Measurements from ENCODE around the gene CPED1. TPM values are rescaled to one million over a fixed set of nuclear protein-coding genes. Genes with fewer than 3 reads are reported as not detected.
A peak's percentile ranks its signal among the peaks of the same experiment; 100 is the strongest.
"Not testable (repeated sequence)": the region's sequence is repeated elsewhere in the genome, so short reads cannot be mapped to it uniquely, and the experiment has no call there.

CPED1 gene
- total RNA-seq, 1 donor from 2014 or later: 0.26 TPM

DNA sequence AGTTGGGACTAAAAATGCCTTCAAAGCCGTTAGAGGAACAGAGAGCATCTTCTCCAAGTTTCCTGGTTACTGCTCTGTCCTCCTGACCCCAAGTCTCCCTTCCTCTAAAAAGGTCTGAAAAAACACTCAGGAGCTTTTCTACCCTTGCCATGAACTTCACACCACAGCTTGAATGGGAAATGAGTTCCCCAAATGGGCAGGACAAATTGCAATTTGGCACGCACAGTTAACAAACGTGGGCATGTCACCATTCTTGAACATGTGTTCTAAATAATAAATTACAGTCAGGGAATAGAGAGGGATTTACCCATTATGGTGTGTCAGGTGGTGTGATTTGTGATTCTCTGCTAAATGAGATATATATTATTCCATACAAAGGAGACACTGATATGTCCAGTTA, 249.1 kb downstream of the CPED1 start:
- TF ChIP-seq, protein P1, sequence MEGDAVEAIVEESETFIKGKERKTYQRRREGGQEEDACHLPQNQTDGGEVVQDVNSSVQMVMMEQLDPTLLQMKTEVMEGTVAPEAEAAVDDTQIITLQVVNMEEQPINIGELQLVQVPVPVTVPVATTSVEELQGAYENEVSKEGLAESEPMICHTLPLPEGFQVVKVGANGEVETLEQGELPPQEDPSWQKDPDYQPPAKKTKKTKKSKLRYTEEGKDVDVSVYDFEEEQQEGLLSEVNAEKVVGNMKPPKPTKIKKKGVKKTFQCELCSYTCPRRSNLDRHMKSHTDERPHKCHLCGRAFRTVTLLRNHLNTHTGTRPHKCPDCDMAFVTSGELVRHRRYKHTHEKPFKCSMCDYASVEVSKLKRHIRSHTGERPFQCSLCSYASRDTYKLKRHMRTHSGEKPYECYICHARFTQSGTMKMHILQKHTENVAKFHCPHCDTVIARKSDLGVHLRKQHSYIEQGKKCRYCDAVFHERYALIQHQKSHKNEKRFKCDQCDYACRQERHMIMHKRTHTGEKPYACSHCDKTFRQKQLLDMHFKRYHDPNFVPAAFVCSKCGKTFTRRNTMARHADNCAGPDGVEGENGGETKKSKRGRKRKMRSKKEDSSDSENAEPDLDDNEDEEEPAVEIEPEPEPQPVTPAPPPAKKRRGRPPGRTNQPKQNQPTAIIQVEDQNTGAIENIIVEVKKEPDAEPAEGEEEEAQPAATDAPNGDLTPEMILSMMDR (IDR thresholded peaks at IDR 0.05; ENCODE audit: insufficient read depth, low read length, severe bottlenecking): no peak
- Histone ChIP-seq H3K4me3 (ENCODE audit: low read depth, low read length) (no peak overlapping the region), H3K27me3 (ENCODE audit: control insufficient read depth, insufficient read depth, low read length) (no peaks in the 10 kb centered on the region), H3K36me3 (ENCODE audit: control insufficient read depth, insufficient read depth, low read length) (no peaks in the 10 kb centered on the region)
- DNase-seq (ENCODE audit: low read depth): no peak
- no peak for FAIRE-seq

DNA sequence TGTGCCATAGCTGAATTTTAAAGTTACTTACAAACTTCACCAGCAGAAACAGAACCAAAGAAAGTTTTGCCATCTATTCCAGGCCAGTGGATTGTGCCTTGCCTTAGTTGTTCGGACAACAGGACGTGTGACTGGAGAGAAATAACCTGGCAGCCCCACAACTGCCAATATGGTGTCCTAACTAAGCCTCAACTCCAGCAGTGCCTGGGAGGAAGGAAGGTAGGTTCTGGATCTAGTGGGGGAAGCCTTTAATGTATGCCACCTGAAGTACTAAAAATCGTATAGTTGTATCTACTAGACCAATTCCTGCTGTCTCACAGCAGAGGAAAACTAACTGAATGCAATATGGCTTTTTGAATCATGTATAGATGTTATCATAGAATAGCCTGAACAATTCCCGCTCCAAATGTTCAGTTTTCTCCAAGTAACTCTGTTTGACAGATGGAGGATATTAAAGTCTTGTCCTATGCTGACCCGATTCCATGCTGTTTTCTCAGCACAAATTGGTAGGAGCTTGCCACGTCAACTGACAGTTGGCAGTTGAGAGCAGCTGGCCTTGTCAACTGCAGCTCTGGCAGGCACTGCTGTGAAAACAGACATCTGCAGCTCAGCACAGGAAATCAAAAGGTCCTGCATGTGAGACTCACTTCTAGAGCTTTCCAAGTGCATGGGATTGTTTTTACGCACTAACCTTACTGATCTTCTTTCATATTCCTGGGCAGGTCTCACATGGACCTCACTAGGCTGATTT, 255.8 kb downstream of the CPED1 start:
- TF ChIP-seq, protein P1 (IDR thresholded peaks at IDR 0.05; ENCODE audit: insufficient read depth, low read length, severe bottlenecking): no peak
- Histone ChIP-seq H3K36me3 (ENCODE audit: control insufficient read depth, insufficient read depth, low read length) (no peaks in the 10 kb centered on the region), H3K27me3 (ENCODE audit: control insufficient read depth, insufficient read depth, low read length) (no peaks in the 10 kb centered on the region), H3K4me3 (ENCODE audit: low read depth, low read length) (no peak overlapping the region)
- FAIRE-seq (no peak), DNase-seq (ENCODE audit: low read depth) (no peak)

DNA sequence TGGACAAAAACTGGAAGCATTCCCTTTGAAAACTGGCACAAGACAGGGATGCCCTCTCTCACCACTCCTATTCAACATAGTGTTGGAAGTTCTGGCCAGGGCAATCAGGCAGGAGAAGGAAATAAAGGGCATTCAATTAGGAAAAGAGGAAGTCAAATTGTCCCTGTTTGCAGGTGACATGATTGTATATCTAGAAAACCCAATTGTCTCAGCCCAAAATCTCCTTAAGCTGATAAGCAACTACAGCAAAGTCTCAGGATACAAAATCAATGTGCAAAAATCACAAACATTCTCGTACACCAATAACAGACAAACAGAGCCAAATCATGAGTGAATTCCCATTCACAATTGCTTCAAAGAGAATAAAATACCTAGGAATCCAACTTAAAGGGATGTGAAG, 262.9 kb downstream of the CPED1 start:
- H3K4me3 ChIP-seq (ENCODE audit: low read depth, low read length); H3K27me3 ChIP-seq (ENCODE audit: control insufficient read depth, insufficient read depth, low read length); FAIRE-seq; H3K36me3 ChIP-seq (ENCODE audit: control insufficient read depth, insufficient read depth, low read length); DNase-seq (ENCODE audit: low read depth): not testable (repeated sequence)

- H3K27me3 ChIP-seq (ENCODE audit: control insufficient read depth, insufficient read depth, low read length); H3K4me3 ChIP-seq (ENCODE audit: low read depth, low read length); H3K36me3 ChIP-seq (ENCODE audit: control insufficient read depth, insufficient read depth, low read length); FAIRE-seq; DNase-seq (ENCODE audit: low read depth): not testable (repeated sequence)
These were observed 264.2 kb downstream of the CPED1 start for GRCh38 chr7:121252523-121253235.

DNA sequence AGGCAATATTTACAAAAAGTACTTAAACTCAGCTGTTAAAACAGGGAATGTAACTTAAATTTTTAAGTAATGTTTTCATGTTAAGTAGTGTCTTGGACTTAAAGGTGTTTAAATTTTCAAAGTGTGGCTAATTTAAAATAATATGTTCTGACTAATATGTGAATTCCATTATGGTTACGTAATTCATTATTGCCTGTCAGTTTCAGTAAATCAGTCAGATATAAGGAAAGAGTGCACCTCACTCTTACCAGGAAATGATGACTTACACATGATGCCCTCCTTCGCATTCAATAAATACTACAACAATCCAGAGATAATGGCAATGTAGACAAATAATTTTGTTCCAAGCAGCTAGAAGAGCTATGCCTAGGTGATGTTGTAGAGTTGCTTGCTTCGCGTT, 271.3 kb downstream of the CPED1 start:
- TF ChIP-seq, protein P1 (IDR thresholded peaks at IDR 0.05; ENCODE audit: insufficient read depth, low read length, severe bottlenecking): no peak
- Histone ChIP-seq H3K36me3 (ENCODE audit: control insufficient read depth, insufficient read depth, low read length) (no peaks in the 10 kb centered on the region), H3K4me3 (ENCODE audit: low read depth, low read length) (no peak overlapping the region), H3K27me3 (ENCODE audit: control insufficient read depth, insufficient read depth, low read length) (no peaks in the 10 kb centered on the region)
- DNase-seq (ENCODE audit: low read depth) (peak; percentile 70), FAIRE-seq (no peak)

DNA sequence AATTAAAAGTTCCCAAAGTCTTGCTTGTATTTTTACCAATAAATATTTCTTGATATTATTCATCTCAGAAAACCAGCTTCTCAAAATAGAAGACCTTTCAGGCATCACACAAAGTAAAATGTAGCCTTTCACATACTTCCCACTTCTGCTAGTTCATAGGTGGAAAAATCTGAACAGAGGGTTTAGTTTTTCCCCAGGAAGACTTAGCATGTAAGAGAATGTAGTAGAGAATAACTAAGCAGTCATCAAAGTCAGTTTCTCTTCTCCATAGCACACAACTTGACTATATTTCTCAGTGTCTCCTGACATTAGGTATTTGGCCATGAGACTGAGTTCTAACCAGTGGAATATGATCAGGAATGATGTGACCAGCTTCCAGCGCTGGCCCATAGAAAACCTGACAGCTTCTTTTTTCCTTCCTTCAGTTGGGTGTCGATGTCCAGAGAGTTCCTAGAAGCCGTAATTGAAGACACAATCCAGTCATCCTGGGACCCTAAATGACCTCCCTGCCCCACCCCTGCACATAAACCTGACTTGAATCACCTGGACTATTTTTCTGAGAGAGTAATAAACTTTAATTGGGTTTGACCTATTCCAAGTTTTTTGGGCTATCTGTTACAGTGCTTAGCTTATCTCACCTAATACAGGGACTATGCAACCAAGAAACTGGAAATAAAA, 272.8 kb downstream of the CPED1 start:
- TF ChIP-seq, protein P1 (IDR thresholded peaks at IDR 0.05; ENCODE audit: insufficient read depth, low read length, severe bottlenecking): no peak
- no peaks in the 10 kb centered on the region for H3K36me3 ChIP-seq (ENCODE audit: control insufficient read depth, insufficient read depth, low read length)
- FAIRE-seq (no peak), DNase-seq (ENCODE audit: low read depth) (no peak)
- no peak overlapping the region for H3K4me3 ChIP-seq (ENCODE audit: low read depth, low read length)
- no peaks in the 10 kb centered on the region for H3K27me3 ChIP-seq (ENCODE audit: control insufficient read depth, insufficient read depth, low read length)
